Spleen (tissue), 11 donors: Measurements from ENCODE around the gene RPL27A. TPM values are rescaled to one million over a fixed set of nuclear protein-coding genes. Genes with fewer than 3 reads are reported as not detected.

Source experiments
- DNase-seq: peaks from one replicate; pipeline ENCODE4 v3.0.0-alpha.2; 2020
- H3K27ac ChIP-seq, 8 donors: fragments of 200-600 bp; sonication (generic) in 7 of 8; 1 replicate in 4 of 8; 2 replicates in 4 of 8; pipeline versions ENCODE4 v1.5.0 to v1.8.0; 2016 to 2021; ENCODE audit warnings: inconsistent platforms in 4 of 8, mild to moderate bottlenecking in 4 of 8, moderate library complexity in 1 of 8
- H3K27me3 ChIP-seq, 7 donors: fragments of 200-600 bp; sonication (generic) in 6 of 7; replicated peaks in 1 of 7; 1 replicate in 4 of 7; 2 replicates in 3 of 7; pipeline versions ENCODE4 v1.5.0 to v1.8.0; 2016 to 2021; ENCODE audit warnings: inconsistent platforms in 3 of 7, mild to moderate bottlenecking in 1 of 7
- H3K36me3 ChIP-seq, 6 donors: fragments of 200-600 bp; sonication (generic) in 5 of 6; 1 replicate in 4 of 6; 2 replicates in 2 of 6; pipeline versions ENCODE4 v1.5.0 to v1.8.0; 2016 to 2021; ENCODE audit warnings: inconsistent platforms in 2 of 6
- H3K4me1 ChIP-seq, 6 donors: fragments of 200-600 bp; sonication (generic) in 5 of 6; 1 replicate in 3 of 6; 2 replicates in 3 of 6; pipeline versions ENCODE4 v1.5.0 to v1.8.0; 2016 to 2021; ENCODE audit warnings: inconsistent platforms in 3 of 6
- H3K4me3 ChIP-seq, 8 donors: fragments of 200-600 bp; sonication (generic) in 7 of 8; 1 replicate in 4 of 8; 2 replicates in 4 of 8; pipeline versions ENCODE4 v1.5.0 to v1.8.0; 2016 to 2021; ENCODE audit warnings: inconsistent platforms in 4 of 8, mild to moderate bottlenecking in 4 of 8, moderate library complexity in 2 of 8
- H3K9me3 ChIP-seq, 8 donors: fragments of 200-600 bp; sonication (generic) in 7 of 8; 1 replicate in 4 of 8; 2 replicates in 4 of 8; pipeline versions ENCODE4 v1.5.0 to v1.8.0; 2016 to 2021; ENCODE audit warnings: inconsistent platforms in 4 of 8
- CTCF ChIP-seq, 11 experiments: fragments of 200-600 bp in 7 of 11; fragments of 450-650 bp in 4 of 11; sonication (generic) in 4 of 11; IDR thresholded peaks in 8 of 11; conservative IDR thresholded peaks in 3 of 11; 1 replicate in 7 of 11; 2 replicates in 4 of 11; pipeline versions ENCODE4 v1.4.0 to v1.8.0; 2016 to 2021; ENCODE audit warnings: antibody characterized with exemption in 11 of 11, inconsistent platforms in 4 of 11, mild to moderate bottlenecking in 1 of 11
- POLR2A ChIP-seq, 3 donors: fragments of 450-650 bp; IDR thresholded peaks; one replicate each; pipeline ENCODE4 v1.5.1; 2017; ENCODE audit warnings: antibody characterized with exemption in 3 of 3, mild to moderate bottlenecking in 1 of 3
- POLR2AphosphoS5 ChIP-seq, 3 donors: sonication (generic); formaldehyde crosslinking; IDR thresholded peaks; one replicate each; pipeline ENCODE4 v1.5.1; 2017; ENCODE audit warnings: antibody characterized with exemption in 3 of 3
- whole genome bisulfite sequencing, 5 donors: extraction: QIAGEN DNeasy Blood & Tissue Kit in 3 of 5; methylation state at CpG; one replicate each; pipeline versions ENCODE4 v1.1.5 to v1.1.7; 2013 to 2018; 5-methylcytosine and 5-hydroxymethylcytosine counted together
- intact Hi-C: fragments of 100-400 bp; cut with DNase I; formaldehyde crosslinking; loops from one replicate; pipeline ENCODE4 v1.15.0; 2023; ENCODE audit warnings: low total_unique reads
- polyA plus RNA-seq, 3 donors: library from polyadenylated mRNA; stranded (reverse); fragments of 200-250 nt; gene quantifications; one replicate each; pipeline ENCODE4 v1.2.1, GENCODE V29; 2013
- total RNA-seq, 7 donors: library from RNA; depleted of rRNA in 3 of 7; stranded (reverse); fragments of >200 nt in 3 of 7; fragmentation: NEBNext Ultra II Directional in 4 of 7; extraction: Animal tissue kit (Norgen Biotek cat#: 25700) in 4 of 7; gene quantifications; one replicate each; pipeline versions ENCODE4 v1.1.0 to v1.2.1, GENCODE V29; 2016 to 2021
- donor health status: healthy with polysubstance abuse.
- donor health status: DM: no; HTN: no; CAD: no; lungs with moderate emphysema.
- donor health status: DM: no; HTN: no; CAD: no.
- donor health status: Bipolar disorder and iron deficiency.
- donor health status: healthy.
- donor health status: DM: no; HTN: no; CAD: no.
- donor health status: DM: yes; HTN: yes; CAD: no.

Gene RPL27A
- total and polyA plus RNA-seq, 10 donors, result 845 to 8,152 (median 1,390) TPM

GRCh38 chr11:8705146-8705545, 22.6 kb downstream of the RPL27A start:
- WGBS, 5 donors, result 28 to 63% (median 51%) methylated on average over 5 of the region's 5 CpGs
- Histone ChIP-seq H3K27me3 (no peaks in the 10 kb centered on the region), H3K4me1 (peaks cover 2 to 36% (median 11%) of the 10 kb centered on the region in 6 donors), H3K36me3 (peaks cover 0 to 74% (median 17%) of the 10 kb centered on the region in 6 donors), H3K4me3 (no peak overlapping the region), H3K27ac (peak overlapping the region in 4 of 8 donors; percentile 11 to 41 (median 18)), H3K9me3 (no peaks in the 10 kb centered on the region)
- TF ChIP-seq POLR2AphosphoS5 (IDR thresholded peaks at IDR 0.05) (peak in 1 of 3 donors; percentile 11), CTCF (IDR thresholded peaks at IDR 0.05 in 8 of 11, conservative IDR thresholded peaks at IDR 0.05 in 3 of 11) (no peak), POLR2A (IDR thresholded peaks at IDR 0.05) (no peak)
- intact Hi-C loops, result no loop called here
- no peak for DNase-seq

- Histone ChIP-seq H3K27ac (peak overlapping the region in 6 of 8 donors; percentile 32 to 73 (median 72)), H3K36me3 (peaks cover 0 to 89% (median 17%) of the 10 kb centered on the region in 6 donors), H3K9me3 (no peaks in the 10 kb centered on the region), H3K4me1 (peaks cover 0 to 28% (median 3%) of the 10 kb centered on the region in 6 donors), H3K27me3 (no peaks in the 10 kb centered on the region), H3K4me3 (no peak overlapping the region)
- intact Hi-C loops, result no loop called here
- DNase-seq, result no peak
- TF ChIP-seq POLR2A (IDR thresholded peaks at IDR 0.05) (no peak), CTCF (IDR thresholded peaks at IDR 0.05 in 8 of 11, conservative IDR thresholded peaks at IDR 0.05 in 3 of 11) (no peak), POLR2AphosphoS5 (IDR thresholded peaks at IDR 0.05) (no peak)
- 90 to 95% (median 94%) methylated on average over 10 to 14 of the region's 14 CpGs for WGBS, 5 donors
Measured at GRCh38 chr11:8706673-8707432, 24.3 kb downstream of the RPL27A start.

GRCh38 chr11:8707541-8708191, 25.1 kb downstream of the RPL27A start:
- no peak overlapping the region for H3K4me3 ChIP-seq
- 81 to 92% (median 89%) methylated on average over 8 to 10 of the region's 10 CpGs for WGBS, 5 donors
- no peaks in the 10 kb centered on the region for H3K27me3 ChIP-seq
- peaks cover 0 to 89% (median 16%) of the 10 kb centered on the region in 6 donors for H3K36me3 ChIP-seq
- peaks cover 0 to 28% (median 3%) of the 10 kb centered on the region in 6 donors for H3K4me1 ChIP-seq
- peak overlapping the region in 7 of 8 donors; percentile 32 to 73 (median 71) for H3K27ac ChIP-seq
- intact Hi-C loops, result no loop called here
- no peaks in the 10 kb centered on the region for H3K9me3 ChIP-seq
- DNase-seq, result no peak
- TF ChIP-seq POLR2AphosphoS5 (IDR thresholded peaks at IDR 0.05) (no peak), CTCF (IDR thresholded peaks at IDR 0.05 in 8 of 11, conservative IDR thresholded peaks at IDR 0.05 in 3 of 11) (no peak), POLR2A (IDR thresholded peaks at IDR 0.05) (no peak)
